GM23338 (cell line): Measurements from ENCODE around the gene KHK. TPM values are rescaled to one million over a fixed set of nuclear protein-coding genes. Genes with fewer than 3 reads are reported as not detected.

Experiments
- ATAC-seq: fragments of 200-7000 bp; cut with Tn5 transposase; 3 replicates; pipeline ENCODE4 v1.9.1; 2020
- DNase-seq: peaks from one replicate; pipeline ENCODE4 v3.0.0-alpha.2; 2015; ENCODE audit warnings: low spot score
- H2AFZ ChIP-seq: fragments of 200-600 bp; sonication (generic); 2 replicates; pipeline ENCODE4 v1.8.0; 2016; ENCODE audit warnings: antibody characterized with exemption, mild to moderate bottlenecking, moderate library complexity
- H3F3A ChIP-seq: fragments of 200-600 bp; sonication (generic); replicated peaks from 2 replicates; pipeline ENCODE4 v1.8.0; 2017; ENCODE audit warnings: antibody characterized with exemption, mixed run types, low read depth
- H3K27ac ChIP-seq: fragments of 200-600 bp; sonication (generic); 2 replicates; pipeline ENCODE4 v1.6.1; 2016; ENCODE audit warnings: low read depth
- H3K27me3 ChIP-seq: fragments of 200-600 bp; sonication (generic); 2 replicates; pipeline ENCODE4 v1.8.0; 2016; ENCODE audit warnings: mild to moderate bottlenecking, mixed run types, moderate library complexity; ENCODE audit not compliant: insufficient read depth
- H3K36me3 ChIP-seq: fragments of 200-600 bp; sonication (generic); 2 replicates; pipeline ENCODE4 v1.8.0; 2016; ENCODE audit warnings: mild to moderate bottlenecking; ENCODE audit not compliant: insufficient read depth
- H3K4me1 ChIP-seq: fragments of 200-600 bp; sonication (generic); 2 replicates; pipeline ENCODE4 v1.8.0; 2016; ENCODE audit warnings: mild to moderate bottlenecking, moderate library complexity; ENCODE audit not compliant: insufficient read depth
- H3K4me2 ChIP-seq: fragments of 200-600 bp; sonication (generic); 2 replicates; pipeline ENCODE4 v1.7.1; 2017; ENCODE audit warnings: mixed run types
- H3K4me3 ChIP-seq: fragments of 200-600 bp; sonication (generic); 2 replicates; pipeline ENCODE4 v1.6.1; 2016; ENCODE audit warnings: mixed run types
- H3K79me2 ChIP-seq: fragments of 200-600 bp; sonication (generic); replicated peaks from 2 replicates; pipeline ENCODE4 v1.8.0; 2017; ENCODE audit warnings: mild to moderate bottlenecking; ENCODE audit not compliant: insufficient read depth
- H3K9me2 ChIP-seq: fragments of 200-600 bp; sonication (generic); 2 replicates; pipeline ENCODE4 v1.8.0; 2017; ENCODE audit not compliant: insufficient read depth
- H4K20me1 ChIP-seq: fragments of 200-600 bp; sonication (generic); replicated peaks from 2 replicates; pipeline ENCODE4 v1.8.0; 2017; ENCODE audit warnings: mild to moderate bottlenecking; ENCODE audit not compliant: insufficient read depth
- H3K27ac Mint-ChIP-seq: 2 replicates; pipeline ENCODE4 v1.8.0; 2020; ENCODE audit warnings: inconsistent platforms, mild to moderate bottlenecking, moderate library complexity, mixed read lengths
- H3K27me3 Mint-ChIP-seq: 3 replicates; pipeline ENCODE4 v1.8.0; 2022; ENCODE audit warnings: low read depth, mild to moderate bottlenecking, moderate library complexity, mixed read lengths, inconsistent platforms; ENCODE audit not compliant: insufficient read depth, poor library complexity
- H3K36me3 Mint-ChIP-seq: 3 replicates; pipeline ENCODE4 v1.8.0; 2021; ENCODE audit warnings: low read depth, mild to moderate bottlenecking, inconsistent platforms, moderate library complexity, mixed read lengths
- H3K4me1 Mint-ChIP-seq: 3 replicates; pipeline ENCODE4 v1.8.0; 2020; ENCODE audit warnings: mild to moderate bottlenecking, inconsistent platforms, mixed read lengths
- H3K4me3 Mint-ChIP-seq: 3 replicates; pipeline ENCODE4 v1.8.0; 2021; ENCODE audit warnings: moderate library complexity, mild to moderate bottlenecking, inconsistent platforms, mixed read lengths
- H3K9me3 Mint-ChIP-seq: 3 replicates; pipeline ENCODE4 v1.8.0; 2020; ENCODE audit warnings: moderate library complexity, mild to moderate bottlenecking, inconsistent platforms, mixed read lengths
- EZH2phosphoT487 ChIP-seq: fragments of 200-600 bp; sonication (generic); IDR thresholded peaks from one replicate; pipeline ENCODE4 v1.8.1; 2018; ENCODE audit warnings: antibody characterized with exemption; ENCODE audit not compliant: unreplicated experiment
- JUNB ChIP-seq: IDR thresholded peaks from one replicate; pipeline ENCODE4 v1.6.1; 2016; ENCODE audit warnings: antibody characterized with exemption; ENCODE audit not compliant: unreplicated experiment
- NANOG ChIP-seq: IDR thresholded peaks from 2 replicates; pipeline ENCODE4 v1.6.1; 2016; ENCODE audit warnings: antibody characterized with exemption, borderline replicate concordance
- POLR2AphosphoS5 ChIP-seq: IDR thresholded peaks from 2 replicates; pipeline ENCODE4 v1.6.1; 2016; ENCODE audit warnings: antibody characterized with exemption, low read depth
- STAT1 ChIP-seq: IDR thresholded peaks from one replicate; pipeline ENCODE4 v1.6.1; 2016; ENCODE audit warnings: antibody characterized with exemption; ENCODE audit not compliant: unreplicated experiment
- ZNF114 ChIP-seq: fragments of 250-450 bp; sonication (Bioruptor Pico); IDR thresholded peaks from 2 replicates; pipeline ENCODE4 v1.5.0; 2020; ENCODE audit warnings: mild to moderate bottlenecking, moderate library complexity
- ZNF331 ChIP-seq: fragments of 250-450 bp; sonication (Bioruptor Pico); IDR thresholded peaks from 2 replicates; pipeline ENCODE4 v1.5.0; 2020; ENCODE audit warnings: low read depth, mild to moderate bottlenecking, moderate library complexity
- polyA plus RNA-seq: library from polyadenylated mRNA; unstranded; fragments of >200 nt; fragmentation: Nextera tagmentation; extraction: Ambion mirVana; gene quantifications from 2 replicates; pipeline ENCODE4 v1.2.1, GENCODE V29; 2016
- total RNA-seq: library from RNA; depleted of rRNA; stranded (reverse); fragments of >200 nt; shearing (Covaris generic); gene quantifications from 2 replicates; pipeline ENCODE4 v1.2.3, GENCODE V29; 2014
- TF ChIP-seq, protein P1 (sequence below), 2 experiments: fragments of 200-600 bp in 1 of 2; sonication (generic) in 1 of 2; conservative IDR thresholded peaks; 2 replicates each; pipeline versions ENCODE4 v1.5.1 to v1.6.1; 2016 to 2017; ENCODE audit warnings: antibody characterized with exemption in 2 of 2, low read depth in 2 of 2, mild to moderate bottlenecking in 2 of 2, moderate library complexity in 1 of 2
- TF ChIP-seq, protein P2 (sequence below): fragments of 250-450 bp; sonication (Bioruptor Pico); IDR thresholded peaks from 2 replicates; pipeline ENCODE4 v1.5.0; 2020; ENCODE audit warnings: mild to moderate bottlenecking, moderate library complexity

KHK gene
- total and polyA plus RNA-seq, 2 experiments from 2014 or later: 9.7 TPM

GRCh38 chr2:27097341-27097740, 10.8 kb downstream of the KHK start:
- no peak for DNase-seq
- H2AFZ ChIP-seq: no peak overlapping the region
- H3K4me2 ChIP-seq: no peak overlapping the region
- no peak overlapping the region for H3K27ac ChIP-seq
- no peak overlapping the region for H3K4me3 ChIP-seq
- H3K36me3 ChIP-seq: no peaks in the 10 kb centered on the region
- Mint-ChIP-seq H3K9me3 (no peaks in the 10 kb centered on the region; the same call in 2 of the 3 replicates), H3K27me3 (peaks cover 24% of the 10 kb centered on the region), H3K4me3 (no peak overlapping the region), H3K4me1 (peaks cover 9% of the 10 kb centered on the region), H3K36me3 (no peaks in the 10 kb centered on the region; the same call in 2 of the 3 replicates), H3K27ac (no peak overlapping the region)
- H3K79me2 ChIP-seq: no peaks in the 10 kb centered on the region
- TF ChIP-seq ZNF114 (CRISPR knock-in tag) (no peak), POLR2AphosphoS5 (no peak), NANOG (no peak), EZH2phosphoT487 (no peak)
- peaks cover 4% of the 10 kb centered on the region; the same call in 1 of the 2 replicates for H3K4me1 ChIP-seq
- no peaks in the 10 kb centered on the region; the same call in 1 of the 2 replicates for H4K20me1 ChIP-seq
- no peaks in the 10 kb centered on the region for H3K9me2 ChIP-seq
- no peaks in the 10 kb centered on the region for H3K27me3 ChIP-seq
- H3F3A ChIP-seq: no peaks in the 10 kb centered on the region
- ATAC-seq: no peak

DNA sequence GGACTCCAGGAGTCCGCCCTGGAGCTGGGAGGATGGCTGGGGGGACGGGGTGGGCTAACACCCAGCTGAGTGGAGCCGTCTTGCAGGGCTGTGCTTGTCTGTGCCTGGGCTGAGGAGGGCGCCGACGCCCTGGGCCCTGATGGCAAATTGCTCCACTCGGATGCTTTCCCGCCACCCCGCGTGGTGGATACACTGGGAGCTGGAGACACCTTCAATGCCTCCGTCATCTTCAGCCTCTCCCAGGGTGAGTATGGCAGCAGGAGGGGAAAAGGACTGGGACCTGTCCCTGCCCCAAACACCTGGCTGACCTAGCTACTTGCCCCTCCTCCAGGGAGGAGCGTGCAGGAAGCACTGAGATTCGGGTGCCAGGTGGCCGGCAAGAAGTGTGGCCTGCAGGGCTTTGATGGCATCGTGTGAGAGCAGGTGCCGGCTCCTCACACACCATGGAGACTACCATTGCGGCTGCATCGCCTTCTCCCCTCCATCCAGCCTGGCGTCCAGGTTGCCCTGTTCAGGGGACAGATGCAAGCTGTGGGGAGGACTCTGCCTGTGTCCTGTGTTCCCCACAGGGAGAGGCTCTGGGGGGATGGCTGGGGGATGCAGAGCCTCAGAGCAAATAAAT, 12.9 kb downstream of the KHK start:
- H3K27ac ChIP-seq: no peak overlapping the region
- peaks cover 4% of the 10 kb centered on the region; the same call in 1 of the 2 replicates for H3K4me1 ChIP-seq
- Mint-ChIP-seq H3K27ac (no peak overlapping the region), H3K27me3 (peaks cover 21% of the 10 kb centered on the region), H3K4me1 (peaks cover 9% of the 10 kb centered on the region), H3K36me3 (no peaks in the 10 kb centered on the region; the same call in 2 of the 3 replicates), H3K4me3 (no peak overlapping the region), H3K9me3 (no peaks in the 10 kb centered on the region; the same call in 2 of the 3 replicates)
- H3F3A ChIP-seq: no peaks in the 10 kb centered on the region
- no peaks in the 10 kb centered on the region for H3K9me2 ChIP-seq
- H3K4me2 ChIP-seq: no peak overlapping the region
- H4K20me1 ChIP-seq: no peaks in the 10 kb centered on the region; the same call in 1 of the 2 replicates
- TF ChIP-seq JUNB: no peak
- TF ChIP-seq, protein P1, sequence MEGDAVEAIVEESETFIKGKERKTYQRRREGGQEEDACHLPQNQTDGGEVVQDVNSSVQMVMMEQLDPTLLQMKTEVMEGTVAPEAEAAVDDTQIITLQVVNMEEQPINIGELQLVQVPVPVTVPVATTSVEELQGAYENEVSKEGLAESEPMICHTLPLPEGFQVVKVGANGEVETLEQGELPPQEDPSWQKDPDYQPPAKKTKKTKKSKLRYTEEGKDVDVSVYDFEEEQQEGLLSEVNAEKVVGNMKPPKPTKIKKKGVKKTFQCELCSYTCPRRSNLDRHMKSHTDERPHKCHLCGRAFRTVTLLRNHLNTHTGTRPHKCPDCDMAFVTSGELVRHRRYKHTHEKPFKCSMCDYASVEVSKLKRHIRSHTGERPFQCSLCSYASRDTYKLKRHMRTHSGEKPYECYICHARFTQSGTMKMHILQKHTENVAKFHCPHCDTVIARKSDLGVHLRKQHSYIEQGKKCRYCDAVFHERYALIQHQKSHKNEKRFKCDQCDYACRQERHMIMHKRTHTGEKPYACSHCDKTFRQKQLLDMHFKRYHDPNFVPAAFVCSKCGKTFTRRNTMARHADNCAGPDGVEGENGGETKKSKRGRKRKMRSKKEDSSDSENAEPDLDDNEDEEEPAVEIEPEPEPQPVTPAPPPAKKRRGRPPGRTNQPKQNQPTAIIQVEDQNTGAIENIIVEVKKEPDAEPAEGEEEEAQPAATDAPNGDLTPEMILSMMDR (conservative IDR thresholded peaks at IDR 0.05; ENCODE audit: low read depth in 2 of 2): peak in 1 of 2 experiments; percentile 43; a peak in 2 of 4 replicates
- TF ChIP-seq ZNF331 (CRISPR knock-in tag): no peak
- no peak for TF ChIP-seq STAT1
- H3K79me2 ChIP-seq: no peaks in the 10 kb centered on the region
- H3K27me3 ChIP-seq: no peaks in the 10 kb centered on the region
- no peaks in the 10 kb centered on the region for H3K36me3 ChIP-seq
- H3K4me3 ChIP-seq: no peak overlapping the region
- H2AFZ ChIP-seq: no peak overlapping the region
- ATAC-seq (no peak), DNase-seq (no peak)

- Histone ChIP-seq H4K20me1 (no peaks in the 10 kb centered on the region; the same call in 1 of the 2 replicates), H3F3A (no peaks in the 10 kb centered on the region), H3K27me3 (no peaks in the 10 kb centered on the region), H3K4me1 (peaks cover 4% of the 10 kb centered on the region; the same call in 1 of the 2 replicates), H2AFZ (no peak overlapping the region), H3K36me3 (no peaks in the 10 kb centered on the region), H3K4me2 (no peak overlapping the region), H3K4me3 (no peak overlapping the region), H3K79me2 (no peaks in the 10 kb centered on the region), H3K27ac (no peak overlapping the region), H3K9me2 (no peaks in the 10 kb centered on the region)
- H3K4me3 Mint-ChIP-seq: no peak overlapping the region
- H3K9me3 Mint-ChIP-seq: no peaks in the 10 kb centered on the region; the same call in 2 of the 3 replicates
- H3K4me1 Mint-ChIP-seq: peaks cover 9% of the 10 kb centered on the region
- peaks cover 19% of the 10 kb centered on the region for H3K27me3 Mint-ChIP-seq
- H3K27ac Mint-ChIP-seq: no peak overlapping the region
- H3K36me3 Mint-ChIP-seq: no peaks in the 10 kb centered on the region; the same call in 2 of the 3 replicates
- no peak for DNase-seq
- no peak for ATAC-seq
- TF ChIP-seq, protein P2, sequence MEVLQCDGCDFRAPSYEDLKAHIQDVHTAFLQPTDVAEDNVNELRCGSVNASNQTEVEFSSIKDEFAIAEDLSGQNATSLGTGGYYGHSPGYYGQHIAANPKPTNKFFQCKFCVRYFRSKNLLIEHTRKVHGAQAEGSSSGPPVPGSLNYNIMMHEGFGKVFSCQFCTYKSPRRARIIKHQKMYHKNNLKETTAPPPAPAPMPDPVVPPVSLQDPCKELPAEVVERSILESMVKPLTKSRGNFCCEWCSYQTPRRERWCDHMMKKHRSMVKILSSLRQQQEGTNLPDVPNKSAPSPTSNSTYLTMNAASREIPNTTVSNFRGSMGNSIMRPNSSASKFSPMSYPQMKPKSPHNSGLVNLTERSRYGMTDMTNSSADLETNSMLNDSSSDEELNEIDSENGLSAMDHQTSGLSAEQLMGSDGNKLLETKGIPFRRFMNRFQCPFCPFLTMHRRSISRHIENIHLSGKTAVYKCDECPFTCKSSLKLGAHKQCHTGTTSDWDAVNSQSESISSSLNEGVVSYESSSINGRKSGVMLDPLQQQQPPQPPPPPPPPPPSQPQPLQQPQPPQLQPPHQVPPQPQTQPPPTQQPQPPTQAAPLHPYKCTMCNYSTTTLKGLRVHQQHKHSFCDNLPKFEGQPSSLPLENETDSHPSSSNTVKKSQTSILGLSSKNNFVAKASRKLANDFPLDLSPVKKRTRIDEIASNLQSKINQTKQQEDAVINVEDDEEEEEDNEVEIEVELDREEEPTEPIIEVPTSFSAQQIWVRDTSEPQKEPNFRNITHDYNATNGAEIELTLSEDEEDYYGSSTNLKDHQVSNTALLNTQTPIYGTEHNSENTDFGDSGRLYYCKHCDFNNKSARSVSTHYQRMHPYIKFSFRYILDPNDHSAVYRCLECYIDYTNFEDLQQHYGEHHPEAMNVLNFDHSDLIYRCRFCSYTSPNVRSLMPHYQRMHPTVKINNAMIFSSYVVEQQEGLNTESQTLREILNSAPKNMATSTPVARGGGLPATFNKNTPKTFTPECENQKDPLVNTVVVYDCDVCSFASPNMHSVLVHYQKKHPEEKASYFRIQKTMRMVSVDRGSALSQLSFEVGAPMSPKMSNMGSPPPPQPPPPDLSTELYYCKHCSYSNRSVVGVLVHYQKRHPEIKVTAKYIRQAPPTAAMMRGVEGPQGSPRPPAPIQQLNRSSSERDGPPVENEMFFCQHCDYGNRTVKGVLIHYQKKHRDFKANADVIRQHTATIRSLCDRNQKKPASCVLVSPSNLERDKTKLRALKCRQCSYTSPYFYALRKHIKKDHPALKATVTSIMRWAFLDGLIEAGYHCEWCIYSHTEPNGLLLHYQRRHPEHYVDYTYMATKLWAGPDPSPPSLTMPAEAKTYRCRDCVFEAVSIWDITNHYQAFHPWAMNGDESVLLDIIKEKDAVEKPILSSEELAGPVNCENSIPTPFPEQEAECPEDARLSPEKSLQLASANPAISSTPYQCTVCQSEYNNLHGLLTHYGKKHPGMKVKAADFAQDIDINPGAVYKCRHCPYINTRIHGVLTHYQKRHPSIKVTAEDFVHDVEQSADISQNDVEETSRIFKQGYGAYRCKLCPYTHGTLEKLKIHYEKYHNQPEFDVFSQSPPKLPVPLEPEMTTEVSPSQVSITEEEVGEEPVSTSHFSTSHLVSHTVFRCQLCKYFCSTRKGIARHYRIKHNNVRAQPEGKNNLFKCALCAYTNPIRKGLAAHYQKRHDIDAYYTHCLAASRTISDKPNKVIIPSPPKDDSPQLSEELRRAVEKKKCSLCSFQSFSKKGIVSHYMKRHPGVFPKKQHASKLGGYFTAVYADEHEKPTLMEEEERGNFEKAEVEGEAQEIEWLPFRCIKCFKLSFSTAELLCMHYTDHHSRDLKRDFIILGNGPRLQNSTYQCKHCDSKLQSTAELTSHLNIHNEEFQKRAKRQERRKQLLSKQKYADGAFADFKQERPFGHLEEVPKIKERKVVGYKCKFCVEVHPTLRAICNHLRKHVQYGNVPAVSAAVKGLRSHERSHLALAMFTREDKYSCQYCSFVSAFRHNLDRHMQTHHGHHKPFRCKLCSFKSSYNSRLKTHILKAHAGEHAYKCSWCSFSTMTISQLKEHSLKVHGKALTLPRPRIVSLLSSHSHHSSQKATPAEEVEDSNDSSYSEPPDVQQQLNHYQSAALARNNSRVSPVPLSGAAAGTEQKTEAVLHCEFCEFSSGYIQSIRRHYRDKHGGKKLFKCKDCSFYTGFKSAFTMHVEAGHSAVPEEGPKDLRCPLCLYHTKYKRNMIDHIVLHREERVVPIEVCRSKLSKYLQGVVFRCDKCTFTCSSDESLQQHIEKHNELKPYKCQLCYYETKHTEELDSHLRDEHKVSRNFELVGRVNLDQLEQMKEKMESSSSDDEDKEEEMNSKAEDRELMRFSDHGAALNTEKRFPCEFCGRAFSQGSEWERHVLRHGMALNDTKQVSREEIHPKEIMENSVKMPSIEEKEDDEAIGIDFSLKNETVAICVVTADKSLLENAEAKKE (CRISPR knock-in tag): no peak
- no peak for TF ChIP-seq POLR2AphosphoS5
Observed at GRCh38 chr2:27100036-27100435, 13.5 kb downstream of the KHK start.
